GM12892 (cell line): ENCODE data around the gene ADCY9.

Experiments used
- POLR2A ChIP-seq: IDR thresholded peaks from 2 replicates; pipeline ENCODE4 v1.6.1; 2011; ENCODE audit warnings: low read depth, low read length, control low read depth
- POLR2AphosphoS5 ChIP-seq: IDR thresholded peaks from 2 replicates; pipeline ENCODE4 v1.6.1; 2011; ENCODE audit warnings: low read depth, low read length, control low read depth
- TAF1 ChIP-seq: IDR thresholded peaks from 2 replicates; pipeline ENCODE4 v1.6.1; 2011; ENCODE audit warnings: low read depth, mild to moderate bottlenecking, control low read depth, low read length, borderline replicate concordance

DNA sequence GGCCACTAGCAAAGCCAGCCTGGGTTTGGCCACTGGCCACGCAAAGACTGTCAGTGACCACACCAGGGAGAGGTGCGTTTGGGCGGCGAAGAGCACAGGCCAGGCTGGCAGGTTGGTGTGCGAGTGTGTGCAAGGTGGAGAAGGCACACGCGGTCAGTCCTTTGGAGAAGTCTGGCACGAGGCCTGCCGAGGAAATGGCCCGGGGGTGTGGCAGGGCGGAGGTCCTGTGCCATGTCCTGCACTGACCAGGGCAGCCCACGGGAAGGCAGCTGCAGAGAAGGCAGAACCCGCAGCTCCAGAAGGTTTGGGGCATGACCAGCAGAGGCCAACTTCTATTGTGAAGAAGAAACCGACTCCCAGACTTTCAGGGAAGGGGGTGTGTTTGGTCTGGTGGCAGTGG lies 90.8 kb downstream of the ADCY9 start:
- TF ChIP-seq POLR2A (no peak), TAF1 (no peak), POLR2AphosphoS5 (no peak)
